Memory B cell (primary cell): Measurements from ENCODE around the gene FOXC1.

Experiments used
- ATAC-seq: fragments of 150-1000 bp; cut with Tn5 transposase; 2 replicates; pipeline ENCODE4 v1.10.0; 2021; ENCODE audit warnings: low read depth, mild to moderate bottlenecking, moderate library complexity
- DNase-seq, 2 donors: peaks; one replicate each; pipeline ENCODE4 v3.0.0; 2022; ENCODE audit warnings: low spot score in 2 of 2
- H3K27ac Mint-ChIP-seq: one replicate; pipeline ENCODE4 v1.8.0; 2022; ENCODE audit warnings: mild to moderate bottlenecking, moderate library complexity, mixed read lengths
- H3K27me3 Mint-ChIP-seq: one replicate; pipeline ENCODE4 v1.8.0; 2022; ENCODE audit warnings: mixed read lengths
- H3K36me3 Mint-ChIP-seq: one replicate; pipeline ENCODE4 v1.8.0; 2022; ENCODE audit warnings: mild to moderate bottlenecking, mixed read lengths
- H3K4me1 Mint-ChIP-seq: one replicate; pipeline ENCODE4 v1.8.0; 2022; ENCODE audit warnings: mixed read lengths
- H3K4me3 Mint-ChIP-seq: one replicate; pipeline ENCODE4 v1.8.0; 2022; ENCODE audit warnings: mild to moderate bottlenecking, moderate library complexity, mixed read lengths
- H3K9me3 Mint-ChIP-seq: one replicate; pipeline ENCODE4 v1.8.0; 2022; ENCODE audit warnings: mixed read lengths

FOXC1 gene

DNA sequence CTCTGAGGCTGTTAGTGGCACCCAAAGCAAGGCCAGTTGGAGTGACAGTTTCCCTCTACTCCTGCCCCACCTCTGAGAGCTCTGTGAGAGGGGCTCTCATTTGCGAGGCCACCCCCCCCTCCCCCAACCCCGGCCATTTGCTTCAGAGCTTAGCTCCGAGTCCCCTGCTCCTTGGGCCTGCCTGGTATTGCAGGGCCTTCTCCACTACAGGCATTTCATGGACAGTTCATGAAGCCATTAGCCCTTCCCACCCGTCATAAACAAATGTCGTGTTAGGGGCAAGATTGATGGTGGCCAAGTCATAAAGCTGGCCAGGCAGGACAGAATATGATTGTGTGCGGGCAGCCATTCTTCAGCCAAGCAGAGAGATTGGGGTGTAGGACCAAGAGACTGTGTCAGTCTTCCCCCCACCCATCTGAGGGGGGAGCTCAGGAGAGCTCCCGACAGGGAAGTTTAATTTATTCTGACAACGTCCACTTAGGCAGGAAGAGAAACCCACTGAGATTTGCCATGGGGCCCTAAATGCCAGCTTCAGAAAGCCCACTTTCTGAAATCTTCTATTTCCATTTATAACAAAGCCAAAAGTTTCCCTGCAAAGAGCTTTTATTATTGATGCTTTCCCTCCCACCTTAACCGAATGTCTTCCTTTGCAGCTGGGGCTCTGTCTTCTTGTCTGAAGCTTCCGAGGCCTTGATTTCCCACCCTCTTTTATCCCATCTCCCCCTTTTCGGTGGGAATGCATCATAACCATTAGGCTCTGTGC is 7.2 kb downstream of the FOXC1 start:
- H3K9me3 Mint-ChIP-seq, result no peaks in the 10 kb centered on the region
- H3K4me1 Mint-ChIP-seq, result peaks cover 5% of the 10 kb centered on the region
- peaks cover 16% of the 10 kb centered on the region for H3K27me3 Mint-ChIP-seq
- H3K36me3 Mint-ChIP-seq, result no peaks in the 10 kb centered on the region
- H3K27ac Mint-ChIP-seq, result no peak overlapping the region
- H3K4me3 Mint-ChIP-seq, result no peak overlapping the region
- ATAC-seq (no peak), DNase-seq (no peak)

DNA sequence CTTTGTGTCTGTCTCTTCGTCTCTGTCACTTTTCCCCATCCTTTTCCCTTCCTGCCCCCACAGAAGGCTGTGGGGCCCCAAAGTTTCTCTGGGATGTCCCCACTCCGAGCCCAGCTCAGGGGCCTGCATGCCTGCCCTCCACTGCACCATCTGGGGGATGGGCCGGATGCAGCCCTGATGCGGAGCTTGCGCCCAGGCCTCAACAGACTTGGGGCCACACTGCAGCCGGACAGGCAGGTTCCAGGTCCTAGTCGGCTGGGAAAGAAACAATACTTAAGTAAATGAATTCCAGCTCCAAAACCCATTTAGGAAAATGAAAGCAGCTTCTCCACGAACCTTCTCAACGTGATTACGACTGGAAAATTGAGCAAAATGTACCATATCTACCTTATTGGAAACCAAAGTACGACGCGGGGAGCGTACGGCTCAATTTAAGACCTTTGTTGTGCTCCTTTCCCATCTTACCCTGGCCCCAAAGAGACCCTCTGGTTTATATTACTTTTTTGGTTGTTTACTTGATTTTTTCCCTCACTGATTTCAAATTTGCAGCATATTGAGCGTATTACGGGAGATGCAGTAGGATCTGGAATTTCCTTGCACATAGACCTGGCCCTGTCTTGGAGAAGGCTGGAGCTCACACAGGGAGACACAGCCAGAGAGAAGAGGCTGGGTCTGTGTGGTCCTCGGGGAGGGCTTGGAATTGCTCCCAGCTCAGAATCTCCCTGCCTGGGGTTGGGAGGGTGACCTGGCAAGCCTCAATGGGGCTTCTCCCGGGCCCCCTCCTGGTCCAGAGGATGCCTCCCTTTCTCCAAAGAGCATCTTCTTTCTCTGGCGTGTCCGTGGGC is 8.0 kb downstream of the FOXC1 start:
- Mint-ChIP-seq H3K4me1 (no peaks in the 10 kb centered on the region), H3K27ac (no peak overlapping the region), H3K9me3 (no peaks in the 10 kb centered on the region), H3K27me3 (peaks cover 15% of the 10 kb centered on the region), H3K4me3 (no peak overlapping the region), H3K36me3 (peaks cover 4% of the 10 kb centered on the region)
- no peak for DNase-seq
- ATAC-seq, result no peak

DNA sequence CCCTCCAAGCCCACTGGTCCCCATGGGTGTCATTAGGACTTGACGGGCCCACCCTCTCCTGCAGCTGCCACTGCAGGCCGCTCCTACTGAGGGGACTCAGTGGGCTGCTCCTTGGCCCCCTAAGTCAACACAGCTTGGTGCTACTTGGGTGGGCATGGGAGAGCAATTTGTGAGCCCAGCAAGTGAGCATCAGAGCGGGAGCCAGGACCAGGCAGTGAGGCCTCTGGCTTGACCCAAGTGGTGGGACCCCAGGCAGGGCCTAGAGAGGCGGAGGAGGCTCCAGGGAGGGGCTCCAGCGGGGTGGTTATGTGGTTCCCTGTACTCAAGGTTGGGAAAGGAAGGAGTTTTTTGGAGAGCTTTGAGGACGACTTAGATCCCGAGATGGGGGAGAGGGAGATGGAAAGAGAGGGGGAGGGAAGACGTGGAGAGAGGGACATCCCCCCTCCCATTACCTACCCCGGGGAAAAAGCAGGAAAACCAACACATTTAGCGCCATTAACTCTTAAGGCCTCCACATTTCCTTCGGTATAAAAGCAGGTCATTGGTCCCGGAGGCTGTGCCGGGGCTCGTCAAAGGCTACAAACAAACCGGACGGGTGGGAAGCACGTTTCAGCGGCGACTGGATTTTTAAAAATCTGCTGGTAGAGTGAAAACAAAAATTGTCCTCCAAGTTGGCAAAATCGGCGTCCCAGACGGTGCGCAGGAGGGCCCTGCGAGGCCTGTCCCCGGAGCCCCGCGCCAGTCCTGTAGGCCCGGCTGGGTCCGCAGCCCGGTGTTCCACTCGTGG is 8.8 kb downstream of the FOXC1 start:
- ATAC-seq (no peak), DNase-seq (no peak)
- no peak overlapping the region for H3K4me3 Mint-ChIP-seq
- H3K27ac Mint-ChIP-seq, result no peak overlapping the region
- no peaks in the 10 kb centered on the region for H3K4me1 Mint-ChIP-seq
- peaks cover 15% of the 10 kb centered on the region for H3K27me3 Mint-ChIP-seq
- no peaks in the 10 kb centered on the region for H3K9me3 Mint-ChIP-seq
- H3K36me3 Mint-ChIP-seq, result peaks cover 4% of the 10 kb centered on the region

DNA sequence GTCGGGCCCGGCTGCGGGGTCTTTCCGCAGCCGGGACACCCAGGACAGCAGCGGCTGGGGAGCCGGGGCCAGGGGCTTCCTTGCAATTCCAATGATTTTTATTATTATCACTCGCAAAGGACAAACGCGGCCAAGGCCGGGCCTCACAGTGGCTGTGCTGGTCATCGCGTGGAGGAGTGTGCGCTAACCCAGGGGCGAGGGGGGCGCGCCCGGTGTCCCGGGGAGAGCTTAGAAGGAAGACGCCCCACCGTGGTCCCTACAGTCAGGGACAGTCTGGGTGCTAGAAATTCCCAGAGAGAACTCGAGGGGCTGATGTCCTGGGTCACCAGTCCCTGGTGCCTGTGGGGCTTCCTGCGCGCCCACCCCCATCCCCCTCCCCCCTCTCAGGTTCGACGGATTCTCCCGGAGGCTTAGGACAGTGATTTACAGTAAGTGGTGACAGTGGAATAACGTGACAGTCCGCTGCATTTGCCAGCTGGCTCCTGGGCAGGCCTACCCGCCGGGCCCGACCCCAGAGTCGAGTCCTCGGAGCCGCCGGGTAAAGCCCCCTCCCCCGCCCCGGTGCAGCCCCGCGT is 9.5 kb downstream of the FOXC1 start:
- H3K4me1 Mint-ChIP-seq, result no peaks in the 10 kb centered on the region
- H3K27me3 Mint-ChIP-seq, result peaks cover 15% of the 10 kb centered on the region
- ATAC-seq, result no peak
- peaks cover 4% of the 10 kb centered on the region for H3K36me3 Mint-ChIP-seq
- H3K27ac Mint-ChIP-seq, result no peak overlapping the region
- no peaks in the 10 kb centered on the region for H3K9me3 Mint-ChIP-seq
- no peak for DNase-seq
- H3K4me3 Mint-ChIP-seq, result no peak overlapping the region

DNA sequence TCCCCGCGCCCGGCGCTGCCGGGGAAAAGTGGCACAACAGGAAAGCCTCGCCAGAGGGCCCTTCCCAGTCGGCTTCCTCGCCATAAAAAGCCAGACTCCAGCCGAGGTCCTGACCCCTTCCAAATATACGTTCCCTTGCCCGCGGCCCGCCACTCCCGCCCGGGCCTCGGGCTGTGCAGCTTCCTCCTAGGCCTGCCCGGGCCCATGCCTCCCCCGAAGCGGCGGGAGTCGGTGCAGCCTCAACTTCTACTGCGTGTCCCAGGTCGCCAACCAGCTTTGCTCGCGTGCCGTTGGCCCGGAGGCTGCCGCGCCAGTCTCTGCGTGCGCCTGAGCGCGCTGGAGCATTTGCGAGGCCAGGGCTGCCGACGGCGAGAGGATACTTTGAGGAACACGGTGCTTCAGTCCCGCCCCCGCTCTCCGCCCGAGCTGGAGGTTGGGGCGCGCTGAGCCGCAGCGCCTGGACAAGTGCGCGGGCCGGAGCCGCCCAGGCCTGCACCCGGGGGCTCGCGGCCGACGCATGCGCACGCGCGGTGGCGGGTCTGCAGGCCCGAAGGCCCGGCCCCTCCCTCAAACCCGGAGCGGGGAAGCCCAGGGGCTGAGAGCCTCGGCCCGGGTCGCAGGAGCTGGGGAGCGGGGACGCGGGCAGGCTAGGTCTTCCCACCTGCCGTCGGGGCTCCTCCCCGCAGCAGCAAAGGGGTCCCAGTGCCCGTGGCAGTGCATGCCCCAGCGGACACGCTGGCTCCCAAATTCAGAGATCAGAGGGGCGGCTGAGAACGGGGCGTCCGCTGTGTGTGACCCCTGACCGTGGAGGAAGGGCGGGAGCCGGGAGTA is 10.2 kb downstream of the FOXC1 start:
- peaks cover 15% of the 10 kb centered on the region for H3K27me3 Mint-ChIP-seq
- peaks cover under 1% of the 10 kb centered on the region for H3K4me1 Mint-ChIP-seq
- peak overlapping the region; percentile 37 for H3K4me3 Mint-ChIP-seq
- H3K27ac Mint-ChIP-seq, result no peak overlapping the region
- H3K36me3 Mint-ChIP-seq, result peaks cover 4% of the 10 kb centered on the region
- DNase-seq (peak in 1 of 2 donors; percentile 31), ATAC-seq (peak; percentile 41)
- H3K9me3 Mint-ChIP-seq, result no peaks in the 10 kb centered on the region

DNA sequence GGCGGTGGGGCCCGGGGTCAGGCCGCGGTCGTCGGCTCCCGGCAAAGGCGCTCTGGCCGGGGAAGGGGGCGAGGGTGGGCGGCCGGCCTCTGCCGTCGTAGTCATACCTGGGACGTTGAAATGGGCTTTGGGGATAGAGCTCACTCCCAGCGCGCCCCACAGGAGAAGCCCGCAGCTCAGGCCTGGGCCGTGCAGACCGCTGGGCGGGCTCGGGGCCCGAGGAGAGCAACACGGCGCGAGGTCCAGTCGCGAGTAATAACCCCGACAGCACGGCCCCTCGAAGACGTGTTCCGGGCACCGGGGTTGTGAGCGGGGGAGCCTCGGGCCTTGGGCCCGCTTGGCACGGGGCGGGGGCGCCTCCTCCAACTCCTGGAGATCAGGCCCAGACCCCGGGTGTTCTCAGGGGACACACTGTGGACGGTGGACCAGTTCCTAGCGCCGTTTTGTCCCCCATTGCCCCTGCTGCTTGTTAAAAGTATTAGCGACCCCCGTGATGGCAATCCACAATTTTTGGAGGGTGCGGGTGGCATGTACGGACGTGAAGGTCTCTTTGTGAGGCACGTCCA is 10.9 kb downstream of the FOXC1 start:
- Mint-ChIP-seq H3K9me3 (no peaks in the 10 kb centered on the region), H3K4me1 (peaks cover 7% of the 10 kb centered on the region), H3K36me3 (peaks cover 4% of the 10 kb centered on the region), H3K4me3 (no peak overlapping the region), H3K27ac (no peak overlapping the region), H3K27me3 (peaks cover 21% of the 10 kb centered on the region)
- DNase-seq, result no peak
- ATAC-seq, result no peak

DNA sequence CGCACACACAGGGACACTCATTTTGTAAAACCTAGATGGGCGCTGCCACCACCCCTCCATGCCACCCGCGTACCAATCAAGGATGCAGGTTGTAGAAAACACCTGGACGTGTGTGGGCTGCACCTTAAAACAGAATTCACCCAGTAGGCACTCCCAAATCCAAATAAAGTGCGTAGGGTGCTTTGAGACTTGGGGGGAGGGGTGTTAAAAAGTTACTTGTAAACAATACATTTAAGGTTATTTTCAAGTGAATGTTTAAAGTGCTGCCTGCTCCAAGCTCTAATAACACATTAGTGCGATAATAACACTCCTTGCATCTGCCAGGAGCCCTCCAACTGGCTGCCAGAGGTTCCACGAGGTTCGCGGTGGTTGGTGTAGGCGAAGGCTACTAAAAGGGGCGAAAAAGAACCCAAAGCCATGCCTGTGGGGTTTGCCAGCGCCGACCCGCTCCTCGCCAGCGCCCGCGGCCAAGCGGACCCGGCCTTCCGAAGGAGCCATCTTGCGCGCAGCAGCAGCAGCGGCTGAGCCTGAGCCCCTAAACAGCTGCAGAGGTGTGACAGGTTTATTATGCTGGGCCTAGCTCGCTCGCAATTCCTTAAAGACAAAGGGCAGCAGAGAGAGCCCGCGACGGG is 11.5 kb downstream of the FOXC1 start:
- H3K27ac Mint-ChIP-seq, result no peak overlapping the region
- DNase-seq (no peak), ATAC-seq (no peak)
- peaks cover 7% of the 10 kb centered on the region for H3K4me1 Mint-ChIP-seq
- peaks cover 4% of the 10 kb centered on the region for H3K36me3 Mint-ChIP-seq
- H3K4me3 Mint-ChIP-seq, result no peak overlapping the region
- peaks cover 23% of the 10 kb centered on the region for H3K27me3 Mint-ChIP-seq
- no peaks in the 10 kb centered on the region for H3K9me3 Mint-ChIP-seq

DNA sequence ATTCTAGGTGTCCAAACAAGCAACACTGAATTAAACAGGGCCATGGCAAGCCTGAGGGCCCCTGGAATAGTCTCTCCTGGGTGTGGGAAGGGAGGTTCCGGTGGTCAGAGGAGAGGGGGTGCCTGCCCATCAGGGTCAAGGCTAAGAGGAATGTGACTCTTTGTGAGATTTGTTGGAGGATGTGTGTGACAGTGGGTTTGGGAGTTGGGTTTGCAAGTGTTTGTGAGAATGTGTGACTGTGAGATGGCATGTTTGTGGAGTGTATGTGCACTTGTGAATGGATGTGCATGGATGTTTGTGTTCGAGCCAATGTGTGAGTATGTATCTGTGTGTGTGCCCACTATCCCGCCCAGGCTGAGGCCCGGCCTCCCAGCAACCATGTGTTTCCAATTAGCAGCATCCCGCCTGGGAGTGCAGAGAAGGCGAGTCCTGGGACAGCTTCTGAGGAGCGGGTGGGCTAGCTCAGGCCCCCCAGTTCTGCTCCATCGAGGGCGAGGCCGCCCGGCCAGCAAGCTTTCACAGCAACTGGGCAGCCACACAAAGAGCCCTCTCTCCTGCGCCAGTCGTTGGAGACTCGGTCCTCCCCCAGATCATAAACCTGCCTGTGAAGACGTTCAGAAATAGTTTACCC is 12.6 kb downstream of the FOXC1 start:
- peaks cover 7% of the 10 kb centered on the region for H3K4me1 Mint-ChIP-seq
- H3K27me3 Mint-ChIP-seq, result peaks cover 27% of the 10 kb centered on the region
- no peak overlapping the region for H3K4me3 Mint-ChIP-seq
- peaks cover 4% of the 10 kb centered on the region for H3K36me3 Mint-ChIP-seq
- H3K27ac Mint-ChIP-seq, result no peak overlapping the region
- no peaks in the 10 kb centered on the region for H3K9me3 Mint-ChIP-seq
- DNase-seq (no peak), ATAC-seq (no peak)

DNA sequence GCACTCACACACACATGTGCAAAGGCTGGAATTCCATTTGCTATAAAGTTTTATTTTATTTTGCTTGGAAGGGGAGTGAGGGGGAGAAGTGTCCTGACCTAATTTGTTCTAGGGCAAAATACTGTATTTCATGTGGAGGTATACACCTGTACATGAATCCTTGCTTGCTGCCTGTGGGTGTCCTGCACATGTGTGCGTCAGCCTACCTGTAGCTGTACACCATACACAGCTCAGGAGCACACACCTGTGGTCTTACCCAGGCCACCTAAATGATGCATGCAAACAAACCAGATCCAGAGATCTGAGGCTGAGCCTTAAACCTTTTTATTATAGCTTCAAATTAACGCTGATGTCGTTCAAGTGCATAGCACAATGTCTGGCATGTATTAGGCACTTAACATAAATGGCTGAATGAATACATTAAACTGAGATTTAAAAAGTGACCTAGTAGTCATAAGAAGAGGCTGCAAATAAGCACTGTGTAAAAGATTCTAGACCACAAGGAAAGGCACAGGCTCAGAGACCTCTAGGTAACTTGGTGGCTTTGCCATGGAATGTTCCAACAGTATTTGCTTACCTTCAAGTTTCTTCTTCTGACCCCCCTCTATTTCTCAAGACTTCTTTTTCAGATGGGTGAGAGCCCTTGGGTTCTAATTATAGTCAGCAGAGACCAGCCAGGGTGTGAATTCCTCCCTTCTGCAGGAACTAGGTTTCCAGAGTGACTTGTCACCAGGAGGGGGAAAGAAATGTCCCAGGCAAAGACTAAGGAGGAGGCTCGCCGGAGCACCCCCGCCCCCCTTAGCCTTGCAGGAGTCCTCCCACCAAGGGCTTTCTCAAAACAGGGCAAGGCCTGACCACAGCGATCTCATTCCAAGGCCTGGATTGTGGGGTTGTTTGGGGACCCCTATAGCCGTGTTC is 13.4 kb downstream of the FOXC1 start:
- DNase-seq, result no peak
- Mint-ChIP-seq H3K27me3 (peaks cover 26% of the 10 kb centered on the region), H3K27ac (no peak overlapping the region), H3K9me3 (no peaks in the 10 kb centered on the region), H3K36me3 (peaks cover 4% of the 10 kb centered on the region), H3K4me3 (peak overlapping the region; percentile 37), H3K4me1 (peaks cover 7% of the 10 kb centered on the region)
- no peak for ATAC-seq

DNA sequence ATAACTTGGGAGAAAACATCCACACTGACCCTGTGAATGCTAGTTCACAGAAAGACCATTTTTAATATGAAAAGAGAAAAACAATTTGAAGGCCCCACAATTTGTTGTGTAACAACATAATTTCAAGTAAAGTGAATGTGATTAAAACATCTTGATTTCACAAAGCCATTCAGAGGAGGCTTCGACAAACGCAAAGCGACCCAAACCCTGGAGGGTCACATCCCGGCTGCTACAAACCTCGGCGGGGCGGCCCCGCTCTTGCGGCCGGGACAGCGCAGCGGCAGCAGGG is 14.0 kb downstream of the FOXC1 start:
- peaks cover 7% of the 10 kb centered on the region for H3K4me1 Mint-ChIP-seq
- ATAC-seq, result no peak

DNA sequence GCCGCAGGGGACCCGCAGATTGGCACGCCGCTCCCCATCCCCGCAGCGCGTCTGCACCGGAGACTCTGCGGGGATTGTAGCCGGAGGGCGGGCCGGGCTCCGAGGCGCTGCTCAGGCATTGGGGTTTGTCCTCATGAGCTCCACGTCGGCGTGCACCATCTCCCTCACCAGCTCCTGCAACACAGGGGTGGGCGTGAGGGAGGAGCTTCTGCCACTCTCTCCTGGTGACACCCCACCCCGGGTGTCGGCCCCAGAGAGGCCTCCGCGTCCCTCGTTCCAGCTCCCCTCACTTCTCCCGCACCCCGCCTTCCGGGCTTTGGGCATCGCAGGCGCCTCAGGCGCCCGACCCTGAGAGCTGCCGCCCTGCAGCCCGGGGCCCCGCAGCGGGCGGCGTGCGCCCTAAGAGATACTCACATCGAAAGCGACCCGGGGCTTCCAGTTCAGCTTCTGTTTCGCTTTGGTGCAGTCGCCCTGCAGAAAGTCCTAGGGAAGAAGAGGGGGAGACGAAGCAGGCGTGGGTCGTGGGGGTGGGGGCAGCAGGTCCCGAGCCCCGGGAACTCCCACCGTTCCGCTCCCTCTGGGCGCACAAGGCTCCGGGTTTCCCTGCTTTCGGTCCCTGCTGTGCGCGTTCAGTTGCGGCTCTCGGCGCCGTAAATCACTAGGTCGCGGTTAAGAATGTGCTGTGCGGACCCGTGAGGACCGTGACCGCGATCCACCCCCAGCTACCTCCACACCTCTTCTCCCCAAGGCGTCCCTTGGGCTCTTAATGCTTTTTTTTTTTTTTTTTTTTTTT is 14.5 kb downstream of the FOXC1 start:
- H3K36me3 Mint-ChIP-seq, result peaks cover 7% of the 10 kb centered on the region
- H3K27me3 Mint-ChIP-seq, result peaks cover 28% of the 10 kb centered on the region
- peak overlapping the region; percentile 81 for H3K4me3 Mint-ChIP-seq
- peaks cover 7% of the 10 kb centered on the region for H3K4me1 Mint-ChIP-seq
- no peaks in the 10 kb centered on the region for H3K9me3 Mint-ChIP-seq
- DNase-seq (no peak), ATAC-seq (peak; percentile 54)
- no peak overlapping the region for H3K27ac Mint-ChIP-seq

More for the DNA sequence above, 14.0 kb downstream of the FOXC1 start:
- H3K27me3 Mint-ChIP-seq, result peaks cover 25% of the 10 kb centered on the region
- peaks cover 4% of the 10 kb centered on the region for H3K36me3 Mint-ChIP-seq
- H3K4me3 Mint-ChIP-seq, result peak overlapping the region; percentile 37
- no peak for DNase-seq
- no peak overlapping the region for H3K27ac Mint-ChIP-seq
- no peaks in the 10 kb centered on the region for H3K9me3 Mint-ChIP-seq
